HG03521 (cell line): ENCODE results near the gene NCR1.
A peak's percentile ranks its signal among the peaks of the same experiment; 100 is the strongest.
"Not testable (repeated sequence)": the region's sequence is repeated elsewhere in the genome, so short reads cannot be mapped to it uniquely, and the experiment has no call there.

Source experiments
- ATAC-seq: cut with Tn5 transposase; IDR thresholded peaks from one replicate; pipeline ENCODE4 v1.9.1; 2021; ENCODE audit warnings: mild to moderate bottlenecking, moderate library complexity; ENCODE audit not compliant: unreplicated experiment

The NCR1 gene

DNA sequence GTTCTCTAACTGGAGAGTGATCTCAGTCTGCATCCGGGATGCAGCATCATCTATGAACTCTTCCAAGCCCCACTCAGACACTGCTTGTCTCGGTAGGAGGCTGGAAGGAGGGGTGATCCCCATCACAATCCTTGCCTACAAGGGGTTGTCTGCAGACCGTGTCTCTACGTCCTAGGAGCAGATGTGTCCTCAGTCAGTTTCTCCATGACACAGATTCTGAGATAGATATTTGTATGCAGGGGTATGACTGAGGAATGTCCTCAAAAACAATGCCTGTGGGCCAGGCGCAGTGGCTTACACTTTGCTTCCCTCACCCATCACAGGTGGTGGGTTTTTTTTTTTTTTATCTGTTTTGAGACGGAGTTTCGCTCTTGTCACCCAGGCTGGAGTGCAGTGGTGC lies 871 bp downstream of the NCR1 start:
- ATAC-seq, result no peak

DNA sequence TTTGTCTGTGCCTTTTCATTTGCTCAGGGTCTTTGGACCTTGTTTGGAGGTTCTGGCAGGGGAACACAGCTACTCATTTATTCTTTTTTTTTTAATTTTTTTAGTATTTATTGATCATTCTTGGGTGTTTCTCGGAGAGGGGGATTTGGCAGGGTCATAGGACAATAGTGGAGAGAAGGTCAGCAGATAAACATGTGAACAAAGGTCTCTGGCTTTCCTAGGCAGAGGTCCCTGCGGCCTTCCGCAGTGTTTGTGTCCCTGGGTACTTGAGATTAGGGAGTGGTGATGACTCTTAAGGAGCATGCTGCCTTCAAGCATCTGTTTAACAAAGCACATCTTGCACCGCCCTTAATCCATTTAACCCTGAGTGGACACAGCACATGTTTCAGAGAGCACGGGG lies 2.0 kb downstream of the NCR1 start:
- not testable (repeated sequence) for ATAC-seq

- no peak for ATAC-seq
Observed at GRCh38 chr19:54916822-54917221, 10.9 kb downstream of the NCR1 start.

GRCh38 chr19:54918499-54918898 lies 12.6 kb downstream of the NCR1 start:
- ATAC-seq, result no peak

DNA sequence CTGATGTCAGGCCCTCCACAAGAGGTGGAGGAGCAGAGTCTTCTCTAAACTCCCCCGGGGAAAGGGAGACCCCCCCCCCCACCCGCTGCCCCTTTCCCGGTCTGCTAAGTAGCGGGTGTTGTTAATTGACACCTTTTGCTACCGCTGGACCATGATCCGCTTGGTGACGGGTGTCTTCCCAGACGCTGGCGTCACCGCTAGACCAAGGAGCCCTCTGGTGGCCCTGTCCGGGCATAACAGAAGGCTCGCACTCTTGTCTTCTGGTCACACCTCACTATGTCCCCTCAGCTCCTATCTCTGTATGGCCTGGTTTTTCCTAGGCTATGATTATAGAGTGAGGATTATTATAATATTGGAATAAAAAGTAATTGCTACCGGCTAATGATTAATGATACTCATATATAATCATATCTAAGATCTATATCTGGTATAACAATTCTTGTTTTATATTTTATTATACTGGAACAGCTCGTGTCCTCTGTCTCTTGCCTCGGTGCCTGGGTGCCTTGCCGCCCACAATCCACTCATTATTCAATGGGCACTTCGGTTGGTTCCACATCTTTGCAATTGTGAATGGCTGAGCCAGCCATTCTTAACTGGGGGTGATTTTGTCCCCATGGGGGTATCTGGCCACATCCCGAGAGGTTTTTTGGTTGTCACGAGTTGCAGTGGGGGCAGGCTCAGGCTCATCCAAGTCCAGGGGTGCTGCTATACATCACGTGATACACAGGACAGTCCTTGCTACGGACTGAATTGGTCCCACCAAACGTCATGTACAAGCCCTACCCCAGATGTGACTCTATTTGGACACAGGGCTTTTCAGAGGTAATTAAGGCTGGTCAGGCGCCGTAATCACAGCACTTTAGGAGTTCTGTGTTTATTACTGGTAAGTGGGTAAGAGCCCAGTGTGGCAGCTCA lies 14.0 kb downstream of the NCR1 start:
- ATAC-seq, result not testable (repeated sequence)

GRCh38 chr19:54921082-54921481 lies 15.1 kb downstream of the NCR1 start:
- ATAC-seq, result no peak

DNA sequence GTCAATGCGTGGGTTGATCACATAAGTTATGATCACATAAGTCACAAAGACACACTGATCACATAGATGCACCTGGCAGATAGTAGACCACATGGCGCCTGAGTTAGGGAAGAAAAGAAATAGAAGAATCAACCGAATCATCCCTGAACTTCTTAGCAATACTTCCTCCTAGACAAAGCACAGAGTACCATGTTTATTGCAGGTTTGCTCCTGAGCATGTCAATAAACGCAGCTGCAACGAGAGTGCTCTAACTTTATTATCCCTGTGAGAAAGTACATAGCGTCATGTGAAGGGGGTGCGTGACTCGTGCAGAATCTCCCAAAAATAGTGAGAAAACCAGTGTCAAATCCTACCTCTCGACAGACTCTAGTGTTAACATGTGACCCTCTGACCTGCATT lies 17.3 kb downstream of the NCR1 start:
- no peak for ATAC-seq

- no peak for ATAC-seq
Observed at GRCh38 chr19:54928299-54928698, 22.4 kb downstream of the NCR1 start.

- ATAC-seq, result peak; percentile 59
Observed at GRCh38 chr19:54937926-54938325, 32.0 kb downstream of the NCR1 start.

GRCh38 chr19:54938906-54939305 lies 33.0 kb downstream of the NCR1 start:
- no peak for ATAC-seq

DNA sequence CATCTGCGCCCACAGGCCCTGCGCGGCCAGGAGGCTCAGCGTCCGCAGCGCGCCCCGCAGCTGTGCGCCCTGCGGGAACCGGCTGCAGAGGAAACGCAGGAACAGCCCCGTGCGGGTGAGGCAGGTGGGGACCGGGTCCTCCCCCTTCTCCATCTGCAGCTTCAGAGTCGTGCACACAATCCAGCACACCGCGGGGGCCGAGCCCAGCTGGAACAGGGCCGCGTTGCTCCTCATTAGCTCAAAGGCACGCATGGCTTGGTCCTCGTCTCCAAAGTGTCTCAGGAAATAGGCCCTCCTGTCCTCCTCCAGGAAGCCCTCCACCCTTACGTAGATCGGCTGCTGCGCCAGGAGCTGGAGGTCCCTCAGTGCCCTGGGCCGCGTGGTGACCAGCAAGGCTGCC lies 33.6 kb downstream of the NCR1 start:
- not testable (repeated sequence) for ATAC-seq

DNA sequence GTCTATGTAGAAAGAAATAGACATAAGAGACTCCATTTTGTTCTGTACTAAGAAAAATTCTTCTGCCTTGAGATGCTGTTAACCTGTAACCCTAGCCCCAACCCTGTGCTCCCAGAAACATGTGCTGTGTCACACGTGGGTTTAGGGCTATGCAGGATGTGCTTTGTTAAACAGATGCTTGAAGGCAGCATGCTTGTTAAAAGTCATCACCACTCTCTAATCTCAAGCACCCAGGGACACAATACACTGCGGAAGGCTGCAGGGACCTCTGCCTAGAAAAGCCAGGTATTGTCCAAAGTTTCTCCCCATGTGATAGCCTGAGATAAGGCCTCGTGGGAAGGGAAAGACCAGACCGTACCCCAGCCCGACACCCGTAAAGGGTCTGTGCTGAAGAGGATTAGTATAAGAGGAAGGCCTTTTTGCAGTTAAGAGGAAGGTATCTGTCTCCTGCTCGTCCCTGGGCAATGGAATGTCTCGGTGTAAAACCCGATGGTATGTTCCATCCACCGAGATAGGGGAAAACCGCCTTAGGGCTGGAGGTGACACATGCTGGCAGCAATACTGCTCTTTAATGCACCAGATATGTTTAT lies 37.9 kb downstream of the NCR1 start:
- not testable (repeated sequence) for ATAC-seq

DNA sequence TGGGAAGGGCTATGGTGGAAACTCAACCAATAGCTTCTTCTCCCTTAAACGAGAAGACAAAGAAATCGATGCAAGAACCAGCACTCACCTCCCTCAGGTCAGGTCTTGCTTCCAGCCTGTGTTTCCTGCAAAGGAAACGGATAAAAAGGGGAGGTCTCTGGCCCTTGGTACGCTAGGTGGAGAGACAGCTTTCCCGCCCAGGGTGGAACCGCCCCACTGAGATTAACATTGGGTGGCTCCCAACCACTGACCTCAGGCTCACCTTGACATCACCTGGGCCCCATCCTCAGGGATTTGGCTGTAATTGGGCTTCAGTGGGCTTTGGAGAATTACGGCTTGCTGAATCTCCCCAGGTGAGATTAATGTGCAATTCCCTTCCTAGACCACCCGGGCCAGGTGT lies 41.4 kb downstream of the NCR1 start, which contains the start of gene NLRP7:
Gene NLRP7, minus strand, starts transcription at position 150 of the 400 bp plus-strand sequence.
- no peak for ATAC-seq

- no peak for ATAC-seq
Observed at GRCh38 chr19:54949412-54949811, 43.5 kb downstream of the NCR1 start.

- ATAC-seq, result not testable (repeated sequence)
Observed at GRCh38 chr19:54950580-54950979, 44.6 kb downstream of the NCR1 start.

- no peak for ATAC-seq
Observed at GRCh38 chr19:54952591-54953344, 46.8 kb downstream of the NCR1 start.

DNA sequence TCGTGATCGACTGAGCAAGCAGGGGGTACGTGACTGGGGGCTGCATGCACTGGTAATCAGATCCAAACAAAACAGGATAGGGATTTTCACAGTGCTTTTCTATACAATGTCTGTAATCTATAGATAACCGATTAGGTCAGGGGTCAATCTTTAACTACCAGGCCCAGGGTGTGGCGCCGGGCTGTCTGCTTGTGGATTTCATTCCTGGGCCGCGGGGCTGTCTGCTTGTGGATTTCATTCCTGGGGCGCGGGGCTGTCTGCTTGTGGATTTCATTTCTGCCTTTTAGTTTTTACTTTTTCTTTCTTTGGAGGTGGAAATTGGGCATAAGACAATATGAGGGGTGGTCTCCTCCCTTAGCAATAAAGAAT lies 47.4 kb downstream of the NCR1 start:
- not testable (repeated sequence) for ATAC-seq

DNA sequence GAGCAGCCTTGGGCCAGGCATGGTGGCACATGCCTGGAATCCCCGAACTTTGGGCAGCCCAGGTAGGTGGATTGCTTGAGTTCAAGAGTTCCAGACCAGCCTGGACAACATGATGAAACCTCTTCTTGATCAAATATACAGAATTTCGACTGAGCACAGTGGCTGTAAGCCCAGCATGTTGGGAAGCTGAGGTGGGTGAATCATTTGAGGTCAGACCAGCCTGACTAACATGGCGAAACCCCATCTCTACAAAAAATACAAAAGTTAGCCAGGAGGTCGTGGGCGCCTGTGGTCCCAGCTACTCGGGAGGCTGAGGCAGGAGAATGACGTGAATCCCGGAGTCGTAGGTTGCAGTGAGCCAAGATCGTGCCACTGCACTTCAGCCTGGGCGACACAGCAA lies 49.4 kb downstream of the NCR1 start:
- ATAC-seq, result no peak

- no peak for ATAC-seq
Observed at GRCh38 chr19:54959840-54960239, 53.9 kb downstream of the NCR1 start.
